Stimulated activated CD8-positive, alpha-beta memory T cell treated with anti-CD3 and anti-CD28 coated beads, Interleukin-12 subunit alpha, Interleukin-12 subunit beta, amount 100 ng/mL, for 24 hours (primary cell): Measurements from ENCODE around the gene NT5C1B.

Source experiments
- DNase-seq: peaks from one replicate; pipeline ENCODE4 v3.0.0-alpha.2; 2020; ENCODE audit errors: extremely low read depth

NT5C1B gene

DNA sequence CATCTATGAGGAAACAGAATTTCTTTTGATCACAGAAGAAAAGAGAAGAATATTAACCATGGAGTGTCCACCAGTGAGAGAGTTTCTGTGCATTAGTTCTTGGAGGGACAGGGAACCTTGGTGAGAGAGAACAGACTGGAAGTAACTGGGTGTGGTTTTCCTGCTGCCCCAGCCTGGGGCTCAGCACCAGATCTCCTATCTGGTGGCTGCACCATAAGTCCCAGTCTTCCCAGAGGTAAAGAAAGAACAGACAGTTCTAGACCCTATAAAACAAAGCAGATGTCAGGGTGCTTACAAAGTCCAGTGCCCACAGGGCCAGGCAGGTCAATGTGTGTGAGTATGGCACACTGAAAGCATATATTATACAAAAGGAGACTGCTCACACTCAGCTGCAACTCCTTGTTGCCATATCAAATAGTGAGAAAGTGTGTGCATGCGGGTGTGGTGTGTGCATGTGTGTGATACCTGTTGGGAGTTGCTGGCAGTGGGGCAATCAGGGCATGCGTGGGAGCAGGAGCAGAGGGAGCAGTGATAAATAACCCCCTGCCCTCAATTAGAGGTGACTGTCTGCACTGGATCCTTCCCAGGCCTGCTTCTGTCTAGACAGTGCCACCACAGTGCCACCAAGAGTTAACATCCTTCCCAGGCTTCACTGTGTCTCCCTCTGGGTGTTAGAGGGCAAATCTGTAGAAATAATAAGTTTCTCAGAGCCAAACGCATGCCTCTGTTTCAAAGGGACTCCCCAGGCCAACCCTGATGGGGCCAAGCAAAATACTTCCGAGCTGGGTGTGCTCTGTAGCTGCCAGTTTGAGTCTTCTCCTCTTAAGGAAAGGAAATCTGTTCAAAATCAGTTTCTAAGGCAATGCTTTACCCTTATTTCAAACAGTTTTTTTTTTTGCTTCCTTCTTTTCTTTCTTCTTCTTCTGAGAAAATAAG is 74.6 kb downstream of the NT5C1B start:
- DNase-seq: no peak
